NCI-H82 treated with DMSO at 0.1 percent for 48 hours (cell line): ENCODE results near the gene TPRG1L.

Source experiments
- DNase-seq: peaks from one replicate; lab custom pipeline; 2025; ENCODE audit not compliant: unreplicated experiment; lab: John Stamatoyannopoulos, UW

Gene TPRG1L

DNA sequence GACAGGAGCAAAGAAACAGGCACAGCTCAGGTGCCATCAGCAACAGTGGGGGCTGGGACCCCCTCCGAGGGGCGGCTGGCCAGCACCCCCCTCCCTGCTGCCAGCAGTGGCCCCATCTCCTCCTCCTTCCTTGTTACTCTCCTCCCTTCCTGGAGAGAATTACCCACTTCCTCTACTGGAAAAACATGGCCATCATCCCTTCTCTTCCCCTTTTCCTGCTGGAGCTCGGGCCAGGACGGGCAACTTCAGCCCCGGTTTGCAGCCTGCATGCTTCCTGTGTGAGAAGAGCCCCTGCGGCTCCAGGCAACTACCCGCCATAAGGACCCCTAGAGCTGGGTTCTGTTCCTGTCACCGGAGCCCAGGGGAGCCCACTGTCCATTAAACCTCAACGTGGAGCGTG is 31.1 kb upstream of the TPRG1L start:
- DNase-seq: no peak

DNA sequence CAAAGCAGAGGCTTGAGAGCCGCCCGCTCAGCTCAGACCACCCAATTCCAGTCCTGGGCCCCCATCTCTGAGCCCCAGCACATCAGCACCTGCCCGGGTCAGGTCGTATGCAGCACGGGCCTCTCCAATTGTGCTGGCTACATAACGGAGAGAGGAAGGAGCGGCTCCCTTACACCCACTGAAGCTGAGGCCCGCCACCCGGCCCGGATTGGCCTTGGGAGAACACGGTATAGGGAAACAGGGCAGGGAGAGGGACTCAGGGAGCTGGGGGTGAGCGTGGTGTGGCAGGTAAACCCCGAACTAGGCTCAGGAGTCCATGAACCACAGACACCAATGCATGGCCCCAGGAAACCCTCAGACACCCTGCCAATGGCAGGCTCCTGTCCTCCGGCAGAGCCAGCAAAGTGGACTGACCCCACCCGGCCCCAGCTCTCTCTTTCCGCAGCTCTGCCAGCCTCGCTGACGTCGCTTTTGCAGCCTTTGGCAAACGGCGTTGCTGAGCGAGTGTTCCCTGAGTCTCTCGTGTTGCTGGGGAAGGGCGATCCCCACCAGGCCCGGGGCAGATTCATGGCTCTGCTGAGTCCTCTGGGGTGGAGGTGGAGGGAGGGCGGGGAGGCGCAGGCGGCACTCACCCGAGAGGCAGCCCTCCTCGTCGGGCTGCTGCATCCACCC is 30.0 kb upstream of the TPRG1L start:
- no peak for DNase-seq

DNA sequence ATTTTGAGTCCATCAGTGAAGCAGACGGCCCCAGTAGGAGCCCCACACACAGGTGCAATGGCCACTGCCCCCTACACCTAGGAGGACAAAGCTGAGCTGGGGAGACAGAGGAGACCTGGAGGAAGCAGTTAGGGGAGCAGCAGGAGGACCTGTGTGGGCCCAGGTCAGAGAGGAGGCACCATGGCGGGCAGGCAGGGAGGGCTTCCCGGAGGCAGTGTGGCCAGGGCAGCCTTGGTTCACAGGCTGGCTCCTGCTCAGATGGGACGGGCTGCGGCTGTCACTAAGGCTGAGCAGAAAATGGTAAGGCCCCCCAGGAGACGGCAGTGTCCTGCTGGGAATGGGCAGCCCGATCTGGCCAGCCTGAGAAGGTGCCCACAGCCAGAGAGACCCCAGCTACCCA is 28.9 kb upstream of the TPRG1L start:
- no peak for DNase-seq

DNA sequence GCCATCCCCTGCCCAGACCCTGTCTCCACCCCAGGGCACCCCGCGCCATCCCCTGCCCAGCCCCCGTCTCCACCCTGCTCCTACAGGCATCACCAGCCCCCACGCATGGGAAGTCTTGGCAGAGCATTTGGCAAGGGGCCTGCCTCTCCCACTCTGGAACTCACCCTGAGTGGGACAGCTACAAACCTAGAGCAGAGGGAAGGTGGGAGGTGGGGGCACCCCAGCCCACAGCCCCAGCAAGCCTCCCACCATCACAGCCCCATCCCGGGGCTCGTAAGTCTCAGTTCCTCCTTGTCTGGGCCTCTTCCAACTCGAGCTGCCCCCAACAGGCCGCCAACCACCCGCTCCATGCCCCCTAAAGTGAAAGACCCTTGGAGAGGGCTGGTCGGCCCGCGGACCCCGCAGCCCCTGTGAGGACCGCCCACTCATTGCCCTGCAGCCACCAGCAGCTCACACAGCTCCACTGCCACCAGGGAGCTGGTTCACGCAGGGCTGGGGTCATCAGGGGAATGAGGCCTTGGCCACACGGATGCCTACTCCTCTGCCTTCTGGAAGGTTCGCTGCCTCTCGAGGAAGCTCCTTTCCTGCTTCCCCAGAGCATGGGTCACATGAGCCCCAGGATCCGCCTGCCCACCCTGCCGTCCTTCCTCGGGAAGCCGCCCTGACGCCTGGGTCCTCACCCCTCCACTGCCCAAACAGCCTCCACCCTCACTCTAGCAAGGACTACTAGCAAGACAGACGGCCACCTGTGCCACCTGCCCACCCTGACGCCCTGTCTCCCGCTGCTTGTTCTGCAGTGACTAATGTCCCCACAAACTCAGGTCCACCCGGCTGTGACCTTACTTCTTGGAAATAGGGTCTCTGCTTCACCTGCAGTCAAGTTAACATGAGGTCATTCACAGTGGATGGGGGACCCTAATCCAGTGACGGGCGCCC is 27.9 kb upstream of the TPRG1L start:
- DNase-seq: no peak

DNA sequence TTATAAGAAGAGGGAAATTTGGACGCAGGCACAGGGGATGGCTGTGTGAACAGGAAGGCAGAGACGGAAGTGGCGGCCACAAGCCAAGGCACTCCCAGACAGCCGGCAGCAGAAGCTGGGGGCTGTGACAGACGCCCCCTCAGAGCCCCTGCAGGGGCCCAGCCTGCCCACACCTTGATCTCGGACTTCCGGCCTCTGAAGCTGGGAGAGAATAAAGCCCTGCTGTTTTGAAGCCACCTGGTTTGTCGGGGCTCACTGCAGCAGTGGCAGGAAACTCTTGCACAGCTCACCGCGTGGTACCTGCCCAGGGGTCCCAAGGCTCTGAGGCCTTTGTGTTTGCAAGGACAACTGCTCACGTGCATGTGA is 27.2 kb upstream of the TPRG1L start:
- DNase-seq: no peak

DNA sequence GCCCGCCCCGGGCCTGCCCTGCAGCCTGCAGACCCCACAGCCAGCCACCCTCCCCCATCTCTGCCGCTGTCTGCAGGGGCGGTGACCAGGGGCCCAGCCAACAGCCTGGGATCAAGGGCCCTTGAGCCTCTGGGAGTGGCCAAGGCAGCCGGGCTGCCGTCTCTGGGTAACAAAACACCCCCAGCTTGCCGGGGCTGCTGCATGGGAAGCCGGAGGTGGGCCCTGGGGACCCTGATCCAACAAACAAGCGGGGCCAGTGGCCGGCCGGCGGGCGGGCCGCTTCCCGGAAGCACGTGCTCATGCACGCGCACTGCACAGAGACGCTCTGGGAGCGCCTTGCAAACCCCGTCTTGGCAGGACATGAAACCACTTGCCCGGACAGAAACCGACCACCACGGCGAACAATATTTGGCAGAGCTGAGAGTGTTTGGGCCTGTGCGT is 26.7 kb upstream of the TPRG1L start:
- no peak for DNase-seq

DNA sequence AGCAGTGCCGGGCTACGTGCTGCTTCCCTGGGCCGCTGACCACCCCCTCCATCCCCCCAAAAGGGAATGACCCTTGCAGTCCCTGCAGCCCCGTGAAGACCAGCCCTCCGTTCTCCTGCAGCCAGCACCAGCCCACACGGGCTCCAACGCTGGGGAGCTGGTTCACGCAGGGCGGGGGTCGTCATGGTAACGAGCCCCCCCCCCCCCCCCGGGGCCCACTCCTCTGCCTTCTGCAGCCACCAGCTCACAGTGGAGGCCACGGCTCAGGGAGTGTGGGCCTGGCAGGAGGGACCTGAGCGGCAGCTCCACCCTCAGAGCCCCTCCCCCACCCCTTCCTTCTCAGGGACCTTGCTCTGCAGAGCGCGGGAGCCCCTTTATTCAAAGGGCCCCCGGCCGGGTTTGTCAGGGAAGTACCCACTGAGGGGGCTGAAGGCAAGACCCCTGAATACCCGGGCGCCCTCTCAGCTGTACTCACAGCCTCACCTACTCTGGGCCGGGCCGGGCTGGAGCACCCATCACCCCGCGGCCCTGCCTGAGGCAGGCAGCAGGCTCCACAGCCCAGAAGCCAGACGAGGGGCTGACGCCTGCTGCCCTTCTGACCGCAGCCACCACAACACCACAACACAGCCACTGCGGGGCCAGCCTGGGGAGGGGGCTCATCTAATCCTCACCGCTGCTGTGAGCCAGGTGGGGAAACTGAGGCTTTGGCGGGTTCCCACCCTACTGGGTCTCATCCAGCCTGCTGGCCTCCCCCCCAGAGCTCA is 26.1 kb upstream of the TPRG1L start:
- DNase-seq: no peak

DNA sequence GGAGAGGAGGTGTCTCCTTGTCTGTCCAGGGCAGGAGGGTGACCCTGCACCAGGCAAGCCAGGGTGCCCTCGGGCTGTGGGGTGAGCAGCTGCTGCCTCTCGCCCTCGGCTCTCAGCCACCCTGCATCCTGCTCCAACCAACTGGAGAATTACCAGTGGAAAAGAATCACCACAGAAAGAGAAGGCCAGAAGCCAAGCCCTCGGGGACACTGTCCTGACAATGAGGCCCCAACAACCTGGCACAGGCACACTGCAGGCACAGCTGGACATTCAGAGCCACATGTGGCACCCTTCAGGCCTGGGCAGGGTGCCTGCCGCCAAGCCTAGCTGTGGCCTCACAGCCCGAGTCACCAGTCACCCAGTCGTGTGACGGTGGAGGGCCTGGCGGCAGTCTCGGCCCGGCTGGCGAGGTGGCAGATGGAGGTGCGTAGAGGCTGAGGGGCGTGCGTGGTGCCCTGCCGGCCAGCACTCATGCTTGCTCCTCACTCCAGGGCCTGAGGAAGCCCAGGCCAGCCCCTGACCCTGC is 25.5 kb upstream of the TPRG1L start:
- no peak for DNase-seq

DNA sequence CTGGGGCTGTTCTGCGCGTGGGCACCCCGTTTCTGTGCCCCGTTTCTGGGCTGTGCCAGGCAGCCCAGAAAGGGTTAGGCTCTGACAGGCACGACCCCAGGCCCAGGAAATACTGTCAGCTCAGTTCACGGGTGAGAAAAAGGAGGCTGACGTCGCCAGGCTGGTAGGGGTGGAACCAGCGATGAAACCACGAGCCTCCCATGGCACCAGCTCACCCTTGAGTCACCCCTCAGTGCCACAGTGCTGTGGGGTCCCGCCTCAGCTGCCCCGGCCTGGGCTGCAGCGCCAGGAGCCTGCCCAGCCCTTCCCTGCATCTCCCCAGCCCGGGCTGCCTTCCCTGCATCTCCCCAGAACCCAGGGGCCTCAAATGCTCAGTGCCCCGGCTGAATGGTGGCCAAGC is 25.0 kb upstream of the TPRG1L start:
- no peak for DNase-seq

DNA sequence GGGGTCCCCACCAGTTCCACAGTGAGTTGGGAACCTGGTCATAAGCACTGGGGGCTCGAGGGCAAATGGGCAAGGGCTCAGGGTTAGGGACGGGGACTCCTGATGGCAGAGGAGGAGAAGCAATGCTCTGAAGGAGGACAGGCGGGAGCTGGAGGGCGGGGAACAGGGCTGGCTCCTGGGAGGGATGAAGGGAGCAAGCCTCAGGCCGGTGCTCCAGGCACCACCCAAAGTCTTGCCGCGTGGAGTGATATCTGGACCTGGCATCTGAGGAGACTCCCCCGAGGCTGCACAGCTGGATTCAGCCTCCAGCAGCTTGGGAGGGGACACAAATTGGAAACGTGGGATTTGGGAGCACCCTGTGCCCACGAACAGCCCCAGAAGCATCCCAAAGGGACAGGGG is 24.5 kb upstream of the TPRG1L start:
- no peak for DNase-seq

DNA sequence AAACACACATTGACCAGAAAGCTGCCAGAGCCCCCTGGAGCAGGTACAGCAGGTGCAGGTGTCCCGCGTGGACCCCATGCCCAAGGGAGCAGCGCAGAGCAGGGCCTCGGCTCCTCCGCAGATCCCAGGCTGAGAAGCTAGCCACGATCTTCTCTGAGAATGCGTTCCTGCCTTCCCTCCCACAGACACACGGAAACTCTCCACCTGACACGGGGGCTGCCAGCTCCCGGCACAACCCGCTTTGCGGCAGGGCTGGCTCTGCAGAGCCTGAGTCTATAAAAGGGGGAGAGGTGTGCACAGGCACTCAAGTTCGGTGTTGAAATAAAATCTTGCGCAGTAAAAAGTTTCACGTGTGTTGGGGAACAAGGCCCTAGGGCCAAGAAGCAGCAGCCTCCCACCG is 23.1 kb upstream of the TPRG1L start:
- no peak for DNase-seq

DNA sequence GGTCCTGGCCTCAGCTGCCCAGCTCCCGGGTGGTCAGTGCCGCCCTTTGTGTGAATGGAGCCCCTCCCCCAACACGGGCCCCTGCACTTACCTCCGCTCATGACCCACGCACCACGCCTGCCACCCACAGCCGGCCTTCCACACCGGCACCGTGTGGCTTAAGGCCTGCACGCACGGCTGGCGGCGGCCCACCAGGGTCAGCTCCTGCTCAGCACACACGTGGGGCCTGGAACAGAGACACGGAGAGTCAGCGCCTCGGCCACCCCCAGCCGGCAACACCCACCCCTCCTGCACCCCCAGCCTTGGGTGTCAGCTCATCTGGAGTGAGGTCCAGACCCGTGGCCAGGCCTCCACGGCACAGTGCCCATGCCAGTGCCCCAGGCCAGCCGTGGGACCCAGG is 22.4 kb upstream of the TPRG1L start:
- DNase-seq: no peak

DNA sequence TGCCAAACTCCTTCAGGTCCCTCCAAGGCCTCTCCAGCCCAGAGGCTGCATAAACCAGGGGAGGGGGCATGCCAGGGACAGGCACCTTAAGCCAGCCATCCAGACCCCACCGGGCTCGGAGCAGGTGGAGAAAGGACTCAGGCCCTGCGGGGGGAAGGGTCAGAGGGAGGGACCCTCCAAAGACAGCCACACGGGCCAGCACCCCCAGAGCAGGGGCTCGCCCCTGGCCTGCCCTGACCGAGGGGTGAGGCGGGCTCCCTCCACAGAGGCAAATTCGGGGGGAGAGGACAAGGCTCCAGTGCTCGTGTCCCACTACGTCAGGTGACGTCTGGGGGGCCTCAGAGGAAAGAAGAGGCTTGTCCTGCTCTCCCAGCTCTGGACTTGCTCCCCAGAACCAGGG is 21.7 kb upstream of the TPRG1L start:
- DNase-seq: no peak

DNA sequence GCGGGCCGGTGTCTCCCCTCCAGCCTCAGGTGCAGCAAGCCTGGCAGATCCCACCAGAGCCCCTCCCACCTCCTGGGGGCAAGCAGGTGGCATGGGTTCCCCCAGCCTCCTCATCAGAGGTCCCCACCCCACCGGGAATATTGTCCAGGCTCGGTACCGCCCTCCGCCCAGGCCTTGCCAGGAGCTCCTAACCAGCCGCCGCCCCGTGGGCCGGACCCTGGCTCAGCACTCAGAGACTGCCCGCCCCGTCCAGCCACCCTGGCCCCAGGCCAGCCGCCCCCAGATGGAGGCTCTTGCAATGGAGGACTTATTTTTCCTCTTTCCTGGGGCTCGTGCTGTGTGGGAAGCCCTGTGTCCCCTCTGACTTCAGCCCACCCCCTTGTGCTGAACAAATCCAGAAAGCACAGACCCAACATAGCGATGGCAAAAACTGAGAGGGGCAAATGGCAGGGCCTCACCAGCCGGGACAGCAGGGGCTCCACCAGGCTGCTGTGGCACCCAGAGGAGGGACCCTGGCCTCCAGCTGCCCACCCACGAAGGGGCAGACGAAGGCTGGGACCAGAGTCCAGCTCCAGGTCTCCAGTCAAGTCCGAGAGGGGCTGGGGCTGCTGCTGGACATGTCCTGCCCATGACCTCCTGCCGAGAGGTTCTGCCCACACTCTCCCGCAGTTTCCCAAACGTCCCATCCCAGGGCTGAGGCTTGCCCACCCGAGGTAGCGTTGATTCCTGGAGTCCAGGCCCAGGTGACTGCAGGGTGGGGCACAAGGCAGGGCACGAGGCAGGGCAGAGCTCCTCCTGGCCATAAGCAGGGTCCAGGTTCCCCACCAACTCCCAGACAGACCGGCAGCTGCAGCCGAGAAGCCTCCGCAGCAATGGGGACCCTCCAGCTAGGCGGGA is 21.0 kb upstream of the TPRG1L start:
- DNase-seq: no peak

DNA sequence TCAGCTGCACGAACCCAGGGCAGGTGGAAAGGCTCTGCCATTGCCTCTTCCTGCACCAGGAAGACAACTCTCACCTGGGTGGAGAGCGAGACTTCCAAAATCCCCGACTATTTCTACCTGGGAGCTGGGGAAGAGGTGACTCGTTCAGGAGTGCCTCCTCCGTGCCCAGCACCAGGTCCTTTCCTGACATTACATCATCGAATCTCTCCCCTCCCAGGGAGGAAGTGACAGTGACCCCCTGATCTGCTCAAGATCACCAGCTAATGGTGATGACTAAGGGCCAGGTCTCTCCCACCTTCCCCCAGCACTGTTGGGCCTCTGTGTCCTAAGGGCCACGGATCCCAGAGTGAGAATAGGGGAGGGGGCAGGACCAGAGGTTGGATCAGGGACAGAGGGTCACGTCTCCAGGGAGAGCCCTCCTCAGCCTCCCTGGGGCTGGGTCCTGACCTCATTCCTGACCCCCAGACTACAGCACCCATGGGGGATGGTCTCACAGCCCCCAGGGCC is 20.3 kb upstream of the TPRG1L start:
- DNase-seq: no peak

DNA sequence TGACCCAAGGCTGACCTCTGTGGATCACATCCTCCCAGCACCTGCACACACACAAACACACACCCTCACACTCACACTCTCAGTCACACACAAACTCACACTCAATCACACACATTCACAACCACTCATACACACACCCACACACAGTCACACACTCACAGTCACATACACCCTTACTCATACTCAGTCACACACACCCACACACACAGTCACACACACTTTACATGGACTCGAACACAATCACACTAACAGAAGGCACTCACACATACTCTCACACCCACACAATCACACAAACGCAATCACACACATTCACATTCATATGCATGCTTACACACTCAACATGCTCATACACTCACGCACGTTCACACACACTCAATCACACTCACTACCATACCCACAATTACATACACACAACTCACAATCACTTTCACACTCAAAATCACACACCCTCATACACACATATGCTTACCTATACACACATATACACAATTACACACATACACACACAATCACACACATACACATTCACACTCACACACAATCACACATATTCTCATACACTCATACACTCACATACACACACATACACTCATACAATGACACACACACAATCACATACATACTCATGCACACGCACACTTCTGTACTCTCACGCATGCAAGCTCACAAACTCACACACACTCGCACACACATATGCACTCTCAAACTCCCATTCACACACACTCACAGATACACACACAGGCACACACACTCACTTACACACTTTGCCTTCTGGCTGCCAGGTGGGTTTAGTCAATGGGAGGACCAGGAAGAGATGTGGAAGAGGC is 19.6 kb upstream of the TPRG1L start:
- DNase-seq: no peak

DNA sequence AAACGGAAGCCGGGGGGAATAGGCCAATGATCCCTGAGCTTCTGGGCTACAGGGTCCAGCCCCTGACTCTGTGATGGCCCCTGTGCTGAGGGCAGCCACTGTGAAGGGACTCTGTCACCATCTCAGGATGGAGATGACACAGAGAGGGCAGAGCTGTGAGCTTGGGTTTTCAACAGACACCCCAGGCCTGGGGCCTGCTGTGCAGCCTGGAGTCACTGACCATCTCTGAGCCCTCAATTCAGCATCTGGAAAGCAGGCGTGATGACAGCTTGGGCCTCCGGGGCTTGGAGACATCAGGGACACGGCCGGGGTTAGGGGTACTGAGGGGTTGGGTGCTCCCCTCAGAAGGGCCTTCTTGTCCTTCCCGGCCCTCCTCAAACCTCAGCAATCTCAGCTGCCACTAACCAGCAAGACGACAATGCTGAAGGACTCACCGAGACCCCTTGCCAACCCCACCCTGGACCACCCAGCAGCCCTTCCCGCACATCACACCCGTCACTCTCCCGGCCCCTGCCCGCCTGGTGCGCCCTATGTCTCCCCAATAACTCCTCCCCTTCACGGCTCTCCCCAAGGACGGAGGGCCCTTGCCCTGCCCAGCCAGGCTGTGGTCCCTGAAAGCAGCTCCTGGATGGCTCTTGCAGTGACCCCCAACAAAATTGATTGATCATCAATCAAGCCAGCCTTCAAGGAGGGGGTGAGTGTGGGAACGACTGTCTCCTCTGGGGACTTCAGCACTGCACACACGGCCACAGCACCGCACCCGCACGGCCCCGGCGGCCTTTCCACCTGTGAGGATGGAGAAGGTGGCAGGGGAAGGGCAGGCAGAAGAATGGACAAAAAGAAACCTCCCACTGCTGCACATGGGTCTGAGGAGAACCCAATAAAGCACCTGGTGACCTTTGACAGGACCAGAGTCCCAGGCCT is 17.8 kb upstream of the TPRG1L start:
- DNase-seq: no peak

DNA sequence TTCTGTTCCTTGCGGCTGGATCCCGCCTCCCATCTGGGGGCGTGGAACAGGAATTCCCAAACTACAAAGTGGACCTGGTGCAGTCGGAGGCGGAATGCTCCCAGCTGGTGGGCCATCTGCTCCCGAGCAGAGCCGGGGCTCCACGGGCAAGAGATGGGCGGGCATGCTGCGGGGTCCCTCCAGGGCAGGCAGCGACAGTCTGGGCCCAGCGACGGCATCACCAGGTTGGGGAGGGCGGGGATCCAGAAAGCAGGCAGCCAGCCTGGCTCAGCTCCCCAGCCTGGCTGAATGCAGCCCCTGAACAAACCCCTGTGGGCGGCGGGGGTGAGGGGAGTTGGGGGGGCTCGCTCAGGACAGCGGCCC is 17.1 kb upstream of the TPRG1L start:
- no peak for DNase-seq

DNA sequence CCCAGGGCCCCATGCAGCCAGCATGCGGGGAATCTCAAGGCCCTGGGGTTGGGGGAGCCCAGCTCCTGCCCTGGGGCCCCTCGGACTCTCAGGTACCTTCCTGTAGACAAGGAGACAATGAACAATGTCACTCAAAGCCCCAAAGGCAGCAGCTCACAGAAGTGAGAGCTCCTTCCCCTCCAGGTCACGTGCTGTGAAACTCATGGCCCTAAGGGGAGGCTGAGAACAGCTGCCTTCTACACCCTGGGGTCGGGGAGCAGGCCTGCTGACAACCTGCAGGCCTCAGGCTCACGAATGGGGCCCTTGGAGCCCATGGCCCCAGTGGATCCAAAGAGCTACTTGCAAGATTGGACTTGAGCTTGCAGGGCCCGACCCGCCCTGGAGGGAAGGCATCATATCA is 16.7 kb upstream of the TPRG1L start:
- DNase-seq: no peak
